HG03060 (cell line): ENCODE data around the gene PIM1.

Experiments used
- ATAC-seq: cut with Tn5 transposase; IDR thresholded peaks from one replicate; pipeline ENCODE4 v1.9.1; 2021; ENCODE audit warnings: low read depth, moderate number of reproducible peaks; ENCODE audit not compliant: unreplicated experiment

PIM1 gene

DNA sequence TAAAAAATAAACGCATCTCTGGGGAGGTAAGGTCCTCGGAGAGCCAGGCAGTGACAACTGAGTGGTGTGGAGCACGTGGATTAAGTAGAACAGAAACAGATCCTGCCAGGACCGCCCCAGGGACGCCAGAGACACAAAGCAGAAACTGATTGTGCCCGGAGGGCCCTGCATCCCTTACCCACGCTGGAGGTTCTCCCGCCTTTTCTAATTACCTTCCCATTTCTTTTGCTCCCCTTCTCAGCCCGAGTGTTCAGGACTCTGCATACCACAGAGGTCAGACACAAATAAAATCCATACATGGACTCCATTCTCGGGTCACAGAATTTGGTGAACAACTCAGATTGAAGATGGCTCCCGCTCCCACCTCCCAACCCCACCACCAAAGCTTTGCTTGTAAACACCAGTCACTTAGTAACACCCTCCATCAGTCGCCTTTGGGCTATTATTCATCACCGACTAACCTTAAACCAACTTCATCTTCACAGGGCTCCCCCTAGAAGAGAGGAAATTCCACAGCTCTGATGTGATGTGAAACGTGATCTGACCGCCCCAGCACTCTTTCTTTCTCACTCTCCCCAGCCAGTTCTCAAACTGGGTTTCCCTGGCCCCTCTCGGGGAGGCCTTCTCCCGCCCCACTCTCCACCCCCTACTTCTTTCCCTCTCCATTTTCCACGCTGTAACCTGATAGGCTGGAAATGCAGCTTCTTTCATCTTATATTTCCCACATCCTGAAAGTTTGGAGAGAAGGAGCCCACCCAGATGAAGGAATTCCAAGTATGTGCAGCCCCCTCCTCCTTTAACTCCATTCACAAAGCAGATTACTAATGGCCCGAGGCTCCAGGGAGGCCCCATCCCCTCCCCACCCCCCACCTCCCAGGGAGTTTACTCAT lies 32.5 kb upstream of the PIM1 start:
- ATAC-seq, result no peak

DNA sequence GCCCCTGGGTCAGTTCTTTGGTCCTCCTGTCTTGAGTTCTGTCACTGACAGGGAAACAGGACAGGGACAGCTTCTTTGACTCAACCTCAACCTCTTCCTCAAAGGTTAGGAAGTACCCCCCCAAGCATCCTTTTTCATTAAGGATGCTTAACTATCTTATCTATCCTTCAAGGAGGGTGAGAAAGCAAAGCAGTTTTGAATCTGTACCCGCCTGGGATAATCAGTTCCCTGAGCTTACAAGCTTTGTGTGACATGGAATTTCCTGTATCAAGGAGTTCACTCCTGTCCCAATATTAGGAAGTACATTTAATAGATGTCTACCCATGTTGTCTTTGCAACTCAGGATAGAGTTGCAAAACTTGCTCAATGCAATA lies 31.1 kb upstream of the PIM1 start:
- no peak for ATAC-seq

DNA sequence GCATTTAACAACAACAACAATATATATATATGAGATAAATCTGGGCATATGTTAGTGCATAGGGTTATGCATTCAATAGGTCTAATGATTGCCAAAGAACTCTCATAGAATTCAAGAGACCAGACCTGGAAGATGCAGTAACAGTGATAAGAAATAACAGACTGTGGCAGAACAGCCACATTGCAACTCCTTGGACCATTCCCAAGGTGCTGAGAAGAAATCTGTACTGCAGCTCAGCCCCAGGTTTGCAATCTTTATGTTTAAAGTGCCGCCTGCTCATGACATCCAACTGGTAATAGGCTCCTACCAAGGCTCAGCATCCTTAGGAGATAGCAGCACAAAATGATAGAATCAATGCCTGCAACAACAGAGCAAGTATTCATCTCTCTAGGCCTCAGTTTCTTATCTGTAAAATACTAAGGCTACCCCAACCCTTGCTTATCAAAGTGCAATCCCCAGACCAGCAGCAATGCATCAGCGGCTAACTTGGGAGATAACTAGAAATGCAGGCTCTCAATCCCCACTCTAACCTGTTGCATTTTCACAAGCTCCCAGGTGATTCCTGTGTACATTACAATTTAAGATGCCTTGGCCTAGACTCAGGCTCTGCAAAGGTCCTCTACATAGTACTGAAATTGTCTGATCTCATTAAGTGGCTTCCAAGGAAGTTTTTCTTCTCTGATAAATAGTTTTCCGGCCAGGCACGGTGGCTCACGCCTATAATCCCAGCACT lies 30.6 kb upstream of the PIM1 start:
- ATAC-seq, result no peak

DNA sequence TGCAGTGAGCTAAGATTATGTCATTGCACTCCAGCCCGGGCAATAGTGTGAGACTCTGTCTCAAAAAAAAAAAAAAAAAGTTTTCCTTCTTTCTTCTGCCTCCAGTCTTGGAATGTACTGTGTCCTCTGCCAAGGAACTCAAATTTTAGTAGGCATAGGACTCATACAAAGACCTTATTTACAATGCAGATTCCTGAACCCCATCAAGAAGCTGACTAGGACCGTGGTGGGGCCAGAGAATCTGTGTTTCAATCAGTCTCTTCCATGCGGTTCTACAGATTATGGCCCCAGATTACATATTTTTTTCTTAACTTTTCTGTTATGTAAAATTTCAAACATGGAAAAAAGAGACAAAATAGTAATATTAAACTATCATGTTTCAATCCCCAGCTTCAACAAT lies 29.8 kb upstream of the PIM1 start:
- no peak for ATAC-seq

DNA sequence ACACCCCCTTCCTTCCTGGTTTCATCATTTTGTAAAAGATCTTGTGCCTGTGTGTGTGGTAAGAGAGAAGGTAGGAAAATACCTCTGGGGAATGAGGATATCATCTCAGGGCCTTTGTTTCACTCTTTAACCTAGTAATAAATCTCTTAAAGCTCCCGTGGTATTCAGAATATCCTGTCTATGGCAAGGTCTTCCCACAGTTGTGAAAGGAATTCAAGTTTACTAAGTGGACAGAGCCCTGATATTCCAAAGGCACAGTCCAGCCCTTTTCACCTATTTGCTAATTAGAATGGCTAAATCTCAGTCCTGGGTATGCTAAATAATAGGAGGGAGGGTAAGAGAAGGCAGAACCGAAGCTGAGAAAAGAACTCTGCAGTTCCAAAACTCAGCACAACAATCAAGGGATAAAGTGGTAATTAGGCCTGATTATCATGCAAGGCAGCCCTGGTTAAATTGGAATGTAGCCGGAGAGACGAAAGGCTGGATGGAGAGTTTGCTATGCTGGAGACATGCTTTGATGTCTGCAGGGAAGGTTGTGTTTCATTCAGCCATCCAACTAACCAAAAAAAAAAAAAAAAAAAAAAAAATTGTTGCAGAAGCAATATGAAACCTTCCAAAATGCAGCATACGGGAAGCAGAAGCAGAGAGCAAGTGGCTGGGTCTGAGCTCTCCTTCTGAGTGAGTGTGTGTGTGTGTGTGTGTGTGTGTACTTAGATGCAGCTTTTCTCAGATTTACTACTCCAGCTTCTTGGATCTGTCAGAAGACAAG lies 28.5 kb upstream of the PIM1 start:
- no peak for ATAC-seq

DNA sequence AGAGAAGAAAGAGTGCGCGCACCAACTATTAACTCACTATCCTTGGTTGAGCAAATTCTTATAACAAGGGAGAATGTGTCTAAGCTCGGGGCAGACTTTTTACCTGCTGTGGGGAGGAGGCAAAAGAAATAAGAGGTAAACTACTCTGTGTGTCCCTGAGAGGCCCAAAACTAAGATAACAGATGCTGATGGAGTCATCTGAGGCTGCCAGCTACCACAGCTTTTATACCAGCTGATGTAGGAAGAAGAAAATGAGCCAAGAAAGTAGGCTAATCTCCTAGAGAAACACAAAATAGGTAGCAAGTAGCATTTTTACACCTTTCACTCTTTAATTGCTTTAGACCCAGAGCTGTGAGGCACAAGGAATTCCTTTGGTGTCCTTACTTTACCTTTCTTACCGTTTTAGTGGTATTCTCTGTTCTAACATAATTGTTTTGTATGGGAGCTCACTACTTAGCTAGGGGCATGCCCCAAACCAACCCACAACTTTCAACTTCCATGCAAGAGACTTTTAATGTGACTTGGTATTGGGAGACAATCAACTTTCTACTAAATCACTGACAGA lies 27.8 kb upstream of the PIM1 start:
- no peak for ATAC-seq

DNA sequence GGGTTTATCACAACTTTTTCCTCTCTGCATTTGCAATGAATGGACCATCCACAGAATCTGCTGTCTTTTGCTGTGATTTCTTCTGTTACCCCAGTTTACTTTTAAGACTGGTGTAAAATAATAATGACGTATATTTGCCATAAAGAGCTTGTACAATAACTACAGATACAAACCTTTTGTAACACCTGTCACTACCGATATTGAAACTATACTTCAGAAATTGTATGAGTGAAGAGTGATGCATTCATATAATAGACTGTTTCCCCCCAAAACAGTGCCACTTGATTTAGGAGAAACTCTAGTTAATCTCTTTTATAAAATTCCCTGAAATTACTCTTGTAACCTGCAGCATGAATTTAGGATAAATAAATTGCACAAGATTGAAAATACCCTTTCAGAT lies 26.4 kb upstream of the PIM1 start:
- no peak for ATAC-seq

DNA sequence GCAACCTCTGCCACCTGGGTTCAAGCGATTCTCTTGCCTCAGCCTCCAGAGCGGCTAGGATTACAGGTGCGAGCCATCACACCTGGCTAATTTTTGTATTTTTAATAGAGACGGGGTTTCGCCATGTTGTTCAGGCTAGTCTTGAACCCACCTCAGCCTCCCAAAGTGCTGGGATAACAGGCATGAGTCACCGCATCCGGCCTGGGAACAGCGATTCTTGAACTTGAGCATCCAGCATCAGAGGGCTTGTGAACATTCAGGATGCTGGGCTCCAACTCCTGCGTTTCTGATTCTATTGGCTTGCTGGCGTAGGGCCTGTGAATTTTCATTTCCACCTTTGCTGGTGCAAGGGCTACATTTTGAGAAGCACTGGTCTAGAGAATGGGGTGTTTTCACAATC lies 24.5 kb upstream of the PIM1 start:
- ATAC-seq, result no peak

DNA sequence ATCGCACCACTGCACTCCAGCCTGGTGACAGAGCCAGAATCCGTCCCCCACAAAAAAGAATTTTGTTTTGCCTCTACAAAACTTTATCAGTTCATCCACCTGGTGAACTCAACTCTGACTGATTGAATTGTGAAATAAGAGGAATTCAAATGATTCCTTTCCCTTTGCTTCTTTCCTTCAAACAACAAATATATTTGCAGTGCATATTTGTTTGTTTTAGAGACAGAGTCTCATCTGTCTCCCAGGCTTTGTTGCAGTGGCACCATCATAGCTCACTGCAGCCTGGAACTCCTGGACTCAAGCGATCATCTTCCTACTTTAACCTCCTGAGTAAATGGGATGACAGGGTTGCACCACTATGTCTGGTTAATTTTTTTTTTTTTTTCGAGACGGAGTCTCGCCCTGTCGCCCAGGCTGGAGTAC lies 23.2 kb upstream of the PIM1 start:
- no peak for ATAC-seq

DNA sequence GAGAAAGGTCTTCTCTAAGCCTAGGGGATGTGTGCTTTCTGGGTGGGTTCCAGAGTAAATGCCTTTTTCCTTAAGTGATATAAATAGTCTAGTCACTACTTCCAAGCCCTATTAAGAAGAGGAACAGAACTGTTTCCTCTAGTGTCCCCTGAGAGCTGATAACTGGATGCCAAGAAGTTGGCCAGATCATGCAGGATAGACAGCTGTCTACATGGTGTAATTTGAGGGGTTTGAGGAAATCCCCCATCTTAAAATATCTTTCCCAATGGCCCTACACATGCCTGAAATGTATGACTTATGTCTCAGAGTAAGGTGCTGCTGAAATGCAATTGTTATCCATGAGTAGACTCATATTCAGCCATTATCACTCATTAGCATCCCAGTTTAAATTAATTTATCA lies 20.2 kb upstream of the PIM1 start:
- no peak for ATAC-seq

DNA sequence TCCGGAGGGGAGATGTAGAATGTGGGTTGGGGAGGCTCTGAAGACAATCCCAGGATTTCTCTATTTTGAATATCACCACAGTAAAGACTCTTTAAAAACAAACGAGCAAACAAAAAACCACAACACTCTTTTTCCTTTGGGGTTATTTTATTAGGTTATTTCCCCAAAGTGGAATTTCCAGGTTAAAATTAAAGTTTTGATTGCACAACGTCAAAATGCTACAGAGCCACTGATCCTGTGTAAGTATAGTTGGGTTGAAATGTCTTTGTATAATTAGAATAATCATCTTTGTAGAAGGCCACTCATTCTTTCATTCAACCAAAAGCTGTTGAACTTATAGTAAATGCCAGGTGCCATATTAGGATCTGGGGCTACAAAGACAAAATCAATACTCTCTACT lies 19.6 kb upstream of the PIM1 start:
- no peak for ATAC-seq

DNA sequence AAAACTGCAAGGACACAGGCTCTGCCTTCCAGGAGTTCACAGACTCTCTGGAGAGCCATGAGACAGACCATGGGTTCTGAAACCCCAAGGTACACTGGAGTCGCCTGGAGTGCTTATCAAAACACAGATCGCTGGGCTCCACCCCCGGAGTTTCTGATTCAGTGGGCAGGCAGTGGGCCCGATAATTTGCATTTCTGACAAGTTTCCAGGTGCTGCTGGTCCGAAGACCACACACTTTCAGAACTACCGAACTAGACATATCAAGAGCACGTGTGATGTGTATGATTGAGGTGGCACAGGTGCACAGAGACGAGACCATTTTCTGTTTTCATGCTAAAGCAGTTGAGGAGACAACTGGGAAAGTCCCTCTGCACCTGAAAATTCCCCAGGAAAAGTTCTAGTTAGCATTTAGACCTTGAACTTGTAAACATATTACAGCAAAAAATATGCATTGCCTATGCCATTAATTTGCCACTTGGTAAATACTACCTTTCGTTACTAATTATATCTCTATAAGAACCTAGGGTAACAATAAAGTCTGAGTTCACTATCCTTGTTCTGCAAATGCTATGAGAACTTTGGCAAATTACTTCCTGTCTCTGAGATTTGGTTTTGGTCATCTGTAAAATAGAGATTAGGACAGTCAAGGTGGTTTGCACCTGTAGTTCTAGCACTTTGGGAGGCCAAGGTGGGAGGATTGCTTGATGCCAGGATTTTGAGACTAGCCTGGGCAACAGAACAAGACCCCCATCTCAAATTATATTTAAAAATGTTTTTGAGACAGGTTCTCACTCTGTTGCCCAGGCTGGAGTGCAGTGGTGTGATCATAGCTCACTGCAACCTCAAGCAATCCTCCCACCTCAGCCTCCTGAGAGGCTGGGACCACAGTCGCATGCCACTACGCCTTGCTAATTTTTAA lies 14.3 kb upstream of the PIM1 start:
- peak; percentile 70 for ATAC-seq

DNA sequence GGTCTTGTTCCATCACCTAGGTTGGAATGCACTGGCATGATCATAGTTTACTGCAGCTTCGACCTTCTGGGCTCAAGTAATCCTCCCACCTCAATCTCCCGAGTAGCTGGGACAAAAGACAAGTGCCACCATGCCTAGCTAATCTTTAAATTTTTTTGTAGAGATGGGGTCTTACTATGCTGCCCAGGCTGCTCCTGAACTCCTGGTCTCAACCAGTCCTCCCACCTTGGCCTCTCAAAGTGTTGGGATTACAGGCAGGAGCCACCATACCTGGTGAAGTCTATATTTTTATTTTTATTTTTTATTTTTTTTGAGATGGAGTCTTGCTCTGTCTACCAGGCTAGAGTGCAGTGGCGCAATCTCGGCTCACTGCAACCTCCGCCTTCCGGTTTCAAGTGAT lies 11.4 kb upstream of the PIM1 start:
- no peak for ATAC-seq

DNA sequence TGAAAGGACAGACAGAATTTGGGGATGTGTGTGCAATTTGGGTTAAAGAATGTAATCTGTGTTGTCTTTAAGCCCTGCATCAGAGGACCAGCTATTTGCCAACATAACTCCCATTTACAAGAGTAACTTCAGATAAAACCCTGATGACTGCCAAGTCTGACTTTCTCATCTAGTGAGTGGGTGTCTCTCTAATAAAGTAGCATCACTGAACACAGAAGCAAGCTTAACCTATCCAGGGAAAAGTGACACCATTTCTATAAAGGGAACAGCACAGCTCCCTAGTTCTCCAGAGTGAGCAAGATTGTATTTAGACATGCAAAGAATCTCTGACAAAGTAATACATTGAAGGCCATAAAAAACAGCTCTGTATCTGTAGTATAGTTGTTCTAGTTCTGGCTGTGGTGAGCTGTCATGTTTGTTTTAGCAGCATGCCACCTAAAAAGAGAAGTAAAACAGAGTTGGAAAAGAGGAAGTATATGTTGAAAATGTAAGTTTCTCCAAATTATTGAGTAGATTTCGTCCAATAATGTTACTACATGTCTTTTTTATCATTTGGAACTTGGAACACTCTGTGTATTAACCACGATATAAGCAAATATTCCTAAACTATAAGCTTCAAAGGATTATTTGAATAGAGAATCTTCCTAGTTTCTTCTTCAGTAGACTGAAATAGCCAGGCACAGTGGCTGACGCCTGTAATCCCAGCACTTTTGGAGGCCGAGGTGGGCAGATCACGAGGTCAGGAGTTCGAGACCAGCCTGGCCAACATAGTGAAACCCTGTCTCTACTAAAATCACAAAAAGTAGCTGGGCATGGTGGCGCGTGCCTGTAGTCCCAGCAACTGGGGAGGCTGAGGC lies 8.8 kb upstream of the PIM1 start:
- no peak for ATAC-seq

DNA sequence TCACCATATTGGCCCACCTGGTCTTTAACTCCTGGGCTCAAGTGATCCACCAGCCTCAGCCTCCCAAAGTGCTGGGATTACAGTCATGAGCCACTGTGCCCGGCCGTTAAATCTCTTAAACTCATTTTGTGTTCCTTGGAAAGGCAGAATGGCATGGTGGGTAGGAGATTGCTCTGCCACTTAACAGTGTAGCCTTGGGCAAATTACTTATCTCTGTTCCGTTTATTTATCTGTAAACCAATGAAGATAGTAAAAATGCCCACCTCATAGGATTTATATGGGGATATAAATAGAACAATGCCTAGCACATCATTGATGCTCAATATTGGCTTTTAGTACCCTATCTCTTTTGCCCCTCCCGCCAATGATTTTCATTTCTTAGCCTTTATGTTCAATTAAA lies 7.2 kb upstream of the PIM1 start:
- no peak for ATAC-seq

DNA sequence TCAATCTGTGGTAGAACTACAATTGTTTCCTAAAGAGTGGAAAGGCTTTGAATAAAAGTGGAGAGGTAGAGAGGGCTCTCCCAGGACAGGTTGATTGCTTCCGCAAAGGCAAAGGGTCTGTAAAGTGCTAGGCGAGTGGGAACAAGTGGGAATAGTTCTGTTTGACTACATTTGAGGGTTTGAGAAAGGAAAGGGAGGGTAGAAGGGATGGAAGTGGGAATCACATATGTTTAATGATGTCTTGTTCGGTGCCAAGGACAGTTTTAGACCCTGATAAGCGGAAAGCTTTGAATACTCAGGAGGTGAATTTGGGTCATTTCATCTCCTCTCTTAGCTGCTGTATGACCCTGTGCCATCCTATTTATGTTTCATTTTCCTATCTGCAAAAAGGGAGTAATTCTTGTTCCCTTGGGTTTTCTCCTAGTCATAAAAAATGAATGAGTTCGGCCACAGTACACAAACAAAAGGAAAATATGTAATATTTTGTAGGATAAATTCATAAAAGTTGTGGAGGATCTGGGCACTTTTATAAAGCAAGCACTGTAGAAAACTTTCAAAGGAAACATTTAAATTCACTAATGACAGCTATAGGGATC lies 1.7 kb upstream of the PIM1 start:
- no peak for ATAC-seq

DNA sequence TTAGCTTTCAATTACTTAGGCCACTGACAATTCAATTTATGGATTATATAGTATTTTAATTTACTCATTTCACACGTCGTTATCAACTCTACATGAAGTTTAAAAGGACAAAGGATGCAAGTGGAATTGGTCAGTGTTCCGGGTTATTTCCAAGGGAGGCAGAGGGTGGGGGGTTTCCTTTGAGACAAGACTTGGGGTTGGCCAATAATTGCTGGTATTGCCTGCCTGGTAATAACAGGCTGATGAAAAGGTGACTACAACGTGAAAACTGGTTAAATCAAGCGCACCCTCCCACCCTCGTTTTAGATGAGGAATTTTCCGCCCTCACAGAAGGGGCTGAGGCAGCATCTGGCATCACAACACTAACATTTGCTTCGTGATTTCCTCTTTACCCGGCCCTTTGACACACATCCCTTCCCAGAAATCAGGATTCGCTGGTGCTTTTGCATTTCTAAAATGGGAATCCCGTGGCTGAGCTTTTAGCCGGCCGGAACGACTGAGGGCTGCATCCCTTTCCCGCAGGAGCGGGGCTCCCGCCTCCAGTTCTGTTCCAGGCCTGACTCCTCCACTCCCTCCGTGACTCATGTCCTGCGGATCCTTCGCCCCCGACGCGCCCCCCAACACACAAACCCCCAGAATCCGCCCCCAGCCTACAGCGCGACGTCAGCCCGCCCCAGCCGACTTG lies 999 bp upstream of the PIM1 start:
- ATAC-seq, result no peak
